ENCODE results near the gene EPC2. TPM values are rescaled to one million over a fixed set of nuclear protein-coding genes. Genes with fewer than 3 reads are reported as not detected.
"Not testable (repeated sequence)": the region's sequence is repeated elsewhere in the genome, so short reads cannot be mapped to it uniquely, and the experiment has no call there.

The EPC2 gene
- total RNA-seq, 1 donor from 2014 or later: 20.9 TPM

GRCh38 chr2:148730085-148730484, 85.5 kb downstream of the EPC2 start:
- peak; percentile 7 for DNase-seq

- no peak for DNase-seq
Measured at GRCh38 chr2:148737742-148738141, 93.2 kb downstream of the EPC2 start.

DNA sequence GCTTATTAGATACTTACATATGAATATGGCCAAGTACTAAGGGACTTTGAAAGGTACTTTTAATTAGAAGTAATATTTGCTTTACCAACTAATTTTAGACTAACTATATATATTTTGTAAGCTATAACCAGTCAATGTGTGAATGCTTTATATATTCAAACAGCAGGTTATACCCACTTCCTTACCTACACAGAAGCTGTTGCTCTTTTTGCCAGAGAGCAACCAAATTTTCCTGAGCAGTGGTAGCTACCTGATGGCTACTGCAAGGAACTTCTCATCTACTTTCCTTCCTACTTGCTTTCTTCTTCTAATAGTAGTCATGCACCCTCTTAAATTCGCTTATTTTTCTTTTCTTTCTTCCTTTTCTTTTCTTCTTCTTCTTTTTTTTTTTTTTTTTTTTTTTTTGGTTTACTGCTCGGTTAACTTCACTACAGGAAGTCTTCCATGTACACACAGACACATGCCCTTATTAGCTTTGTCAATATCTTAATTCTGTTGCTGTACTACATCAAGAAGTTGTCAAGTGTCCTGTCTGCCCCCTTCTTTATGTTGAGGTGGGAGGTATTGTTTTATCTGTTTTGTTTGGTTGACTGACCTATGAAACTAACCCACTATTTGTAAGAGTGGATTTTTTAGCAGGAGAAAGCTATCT, 95.0 kb downstream of the EPC2 start:
- no peak for DNase-seq

- no peak for DNase-seq
Measured at GRCh38 chr2:148742373-148742772, 97.8 kb downstream of the EPC2 start.

- DNase-seq: no peak
Measured at GRCh38 chr2:148745151-148745851, 100.8 kb downstream of the EPC2 start.

GRCh38 chr2:148746973-148747372, 102.4 kb downstream of the EPC2 start:
- DNase-seq: no peak

- DNase-seq: no peak
Measured at GRCh38 chr2:148751907-148752306, 107.4 kb downstream of the EPC2 start.

- no peak for DNase-seq
Measured at GRCh38 chr2:148752977-148753376, 108.4 kb downstream of the EPC2 start.

DNA sequence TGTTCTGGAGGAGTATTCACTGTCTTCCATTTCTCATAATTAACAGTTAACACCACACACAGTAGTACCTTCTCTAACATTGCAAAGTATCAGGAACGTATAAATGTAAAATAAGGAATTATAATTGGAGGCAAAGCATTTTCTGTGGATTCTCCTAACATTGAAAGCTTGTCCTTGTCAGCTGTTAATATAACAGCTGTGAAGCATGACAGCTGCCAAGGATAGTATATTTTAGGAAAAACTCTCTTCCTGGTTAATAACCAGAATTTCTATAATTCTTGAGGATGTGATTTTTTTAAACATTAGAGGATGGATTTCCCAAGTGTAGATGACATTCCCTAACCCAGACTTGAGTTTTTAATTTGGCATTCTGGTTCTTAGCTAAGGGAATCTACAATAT, 110.3 kb downstream of the EPC2 start:
- DNase-seq: no peak

DNA sequence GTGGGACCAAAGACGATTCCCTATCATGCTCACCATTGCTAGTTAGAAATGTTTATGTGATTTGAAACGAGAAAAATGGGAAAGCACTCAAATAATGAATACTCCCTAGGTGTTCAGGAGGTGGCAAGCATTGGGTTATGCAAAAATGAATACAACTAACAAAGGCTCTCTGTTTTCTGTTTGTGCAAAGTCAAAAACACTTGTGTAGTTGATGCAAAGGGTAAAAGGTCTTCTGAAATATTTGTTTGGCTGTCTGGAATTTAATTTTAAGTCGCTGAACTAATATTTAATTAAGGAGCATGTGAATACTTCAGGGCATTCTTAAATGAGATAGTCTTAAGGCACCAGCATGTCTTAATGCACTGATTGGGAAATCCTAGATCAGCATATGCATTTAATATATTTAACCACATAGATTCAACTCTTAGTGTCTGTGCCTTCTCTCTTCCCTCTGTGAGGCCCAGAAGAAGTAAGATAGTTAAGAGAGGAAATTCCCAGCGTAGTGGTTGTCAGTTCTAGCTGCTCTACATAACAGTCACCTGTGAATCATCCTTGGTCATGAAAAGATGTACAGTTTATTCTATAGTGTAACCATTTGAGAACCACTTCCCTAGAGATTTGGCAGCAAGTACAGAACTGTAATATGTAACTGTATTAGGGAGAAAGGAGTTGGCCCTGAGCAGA, 111.9 kb downstream of the EPC2 start:
- peak; percentile 2 for DNase-seq

- DNase-seq: no peak
Measured at GRCh38 chr2:148764815-148765214, 120.3 kb downstream of the EPC2 start.

DNA sequence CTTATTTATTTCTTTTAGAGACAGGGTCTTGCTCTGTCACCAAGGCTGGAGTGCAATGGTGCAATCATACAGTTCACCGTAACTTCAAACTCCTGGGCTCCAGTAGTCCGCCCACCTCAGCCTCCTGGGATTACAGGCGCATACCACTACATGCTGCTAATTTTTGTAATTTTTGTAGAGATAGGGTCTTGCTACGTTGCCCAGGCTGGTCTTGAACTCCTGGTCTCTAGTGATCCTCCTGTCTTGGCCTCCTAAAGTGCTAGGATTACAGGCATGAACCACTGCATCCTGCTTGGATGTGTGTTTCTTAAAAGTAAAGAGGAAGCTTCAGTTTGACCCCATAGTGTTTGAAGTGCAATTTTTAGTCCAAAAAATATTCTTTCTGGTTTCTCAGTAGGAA, 125.5 kb downstream of the EPC2 start:
- DNase-seq: no peak

DNA sequence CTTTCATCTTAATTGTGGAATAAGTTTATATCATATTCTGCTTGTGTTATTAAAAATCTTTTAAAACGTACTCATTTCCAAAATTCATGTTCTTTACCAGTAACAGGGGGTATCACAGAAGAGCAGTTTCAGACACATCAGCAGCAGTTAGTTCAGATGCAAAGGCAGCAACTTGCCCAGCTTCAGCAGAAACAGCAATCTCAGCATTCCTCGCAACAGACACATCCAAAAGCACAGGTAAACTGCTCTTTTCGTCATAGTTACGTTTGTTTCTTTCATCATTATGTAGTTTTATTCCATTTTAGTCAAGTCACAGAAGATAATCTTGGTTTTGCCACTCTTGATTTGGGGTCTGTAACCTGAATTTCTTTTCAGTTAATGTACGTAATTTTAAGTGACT, 137.0 kb downstream of the EPC2 start:
- no peak for DNase-seq

DNA sequence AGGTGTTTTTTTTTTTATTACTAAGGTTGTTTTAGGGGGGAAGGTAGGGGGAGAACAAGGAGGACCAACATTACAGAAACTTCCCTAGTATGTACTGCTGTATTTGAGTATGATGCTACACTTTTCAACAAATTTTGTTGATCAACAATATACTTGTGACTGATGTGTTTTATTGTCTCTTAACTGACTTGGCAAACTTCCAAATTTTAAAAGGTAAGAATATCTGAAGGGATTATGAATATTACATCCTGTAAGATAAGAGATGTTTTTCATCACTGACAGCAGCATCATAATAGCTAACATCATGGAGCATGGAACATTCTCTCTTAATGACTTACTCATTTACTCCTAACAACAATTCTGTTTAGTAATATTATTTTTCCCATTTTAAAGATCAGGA, 144.5 kb downstream of the EPC2 start:
- DNase-seq: no peak

- not testable (repeated sequence) for DNase-seq
Measured at GRCh38 chr2:148790172-148790571, 145.6 kb downstream of the EPC2 start.

DNA sequence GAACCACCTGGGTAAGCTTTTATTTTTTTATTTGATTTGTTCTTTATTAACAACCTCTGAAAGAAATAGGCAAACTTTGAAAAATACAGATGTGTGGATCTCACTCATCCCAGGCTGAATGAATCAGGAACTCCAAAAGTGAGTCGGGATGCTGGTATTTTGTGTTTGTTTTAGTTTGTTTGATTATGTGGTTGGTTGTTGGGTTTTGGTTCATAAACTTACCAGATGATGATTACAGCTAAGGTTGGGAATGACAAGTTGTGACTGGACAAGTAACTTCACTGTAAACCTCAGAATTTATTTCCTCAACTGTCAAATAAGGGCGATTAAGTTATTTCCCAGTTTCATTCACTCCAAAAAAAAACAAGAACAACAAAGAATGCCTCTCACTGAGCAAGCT, 150.0 kb downstream of the EPC2 start:
- no peak for DNase-seq

DNA sequence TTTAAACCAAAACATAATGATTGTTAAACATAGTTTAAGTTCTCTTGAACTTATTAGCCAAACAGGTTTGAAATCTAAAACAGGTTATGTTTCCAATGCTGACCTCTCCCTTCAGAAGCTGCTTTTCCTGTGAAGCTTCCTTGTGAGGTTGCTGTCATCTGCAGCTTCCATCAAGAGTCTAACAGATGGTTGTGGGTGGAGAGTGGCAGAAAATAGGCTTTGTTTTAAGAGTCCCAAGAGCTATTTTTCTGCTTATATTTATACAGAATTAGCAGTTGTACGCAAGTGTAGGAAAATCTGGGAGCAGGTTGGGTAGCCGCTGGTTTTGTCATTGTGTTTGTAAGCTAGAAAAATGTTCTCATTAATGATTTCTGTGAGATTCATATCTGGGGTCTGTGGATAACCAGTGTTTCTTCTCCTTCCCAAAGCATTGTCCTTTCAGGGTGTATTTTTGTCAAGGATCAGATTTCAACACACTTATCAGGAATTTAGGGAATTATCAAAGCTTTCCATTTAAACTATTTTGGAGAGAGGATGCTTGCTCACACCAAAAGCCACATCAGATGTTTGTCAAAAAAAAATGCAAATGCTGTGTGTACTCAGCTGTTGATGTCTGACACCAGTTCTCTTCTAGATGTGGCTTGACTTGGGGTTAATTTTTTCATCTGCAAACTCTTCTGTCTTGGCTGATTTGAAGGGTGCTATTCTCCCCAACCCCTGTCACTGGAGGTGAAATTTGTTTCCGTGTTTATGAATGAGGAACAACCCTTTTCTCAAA, 152.4 kb downstream of the EPC2 start:
- no peak for DNase-seq

DNA sequence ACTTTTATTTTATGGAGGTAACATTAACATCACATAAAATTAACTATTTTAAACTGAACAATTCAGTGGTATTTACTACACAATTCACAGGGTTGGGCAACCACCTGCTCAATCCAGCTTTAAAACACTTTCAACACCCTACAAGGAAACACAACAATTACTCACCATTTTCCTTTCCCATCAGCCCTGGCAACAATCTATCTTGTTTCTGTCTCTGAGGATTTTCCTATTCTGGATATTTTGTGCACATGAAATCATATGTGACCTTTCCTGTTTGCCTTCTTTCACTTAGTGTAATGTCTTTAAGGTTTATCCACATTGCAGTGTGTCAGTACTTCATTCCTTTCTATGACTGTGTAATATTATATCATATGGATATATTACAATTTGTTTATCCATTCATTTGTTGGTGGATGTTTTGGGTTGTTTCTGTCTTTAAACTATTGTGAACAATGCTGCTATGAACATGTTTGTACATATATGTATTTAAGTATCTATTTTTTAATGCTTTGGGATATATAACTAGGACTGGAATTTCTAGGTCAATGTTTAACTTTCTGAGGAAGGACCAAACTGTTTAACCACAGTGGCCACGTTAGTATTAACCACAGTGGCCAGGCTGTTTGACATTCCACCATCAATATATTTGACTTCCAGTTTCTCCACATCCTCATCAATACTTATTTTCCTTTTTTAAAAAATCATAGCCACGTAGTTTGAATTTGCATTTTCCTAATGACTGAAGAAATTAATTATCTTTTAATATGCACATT, 158.1 kb downstream of the EPC2 start:
- DNase-seq: peak; percentile 25

DNA sequence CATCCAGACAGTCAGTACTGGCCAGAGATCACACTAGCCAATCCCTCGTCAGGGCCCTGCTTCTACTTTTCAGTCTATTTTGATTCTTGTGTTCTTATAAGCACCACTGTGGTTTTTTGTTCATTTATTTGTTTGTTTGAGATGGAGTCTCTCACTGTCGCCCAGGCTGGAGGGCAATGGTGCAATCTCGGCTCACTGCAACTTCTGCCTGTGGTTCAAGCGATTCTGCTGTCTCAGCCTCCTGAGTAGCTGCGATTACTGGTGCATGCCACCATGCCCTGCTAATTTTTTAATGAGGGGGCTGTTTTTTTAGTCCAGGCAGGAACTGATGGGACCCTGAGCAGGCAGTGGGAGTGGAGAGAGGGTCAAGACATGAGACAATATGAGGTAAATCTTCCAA, 165.5 kb downstream of the EPC2 start:
- no peak for DNase-seq

GRCh38 chr2:148812306-148812705, 167.8 kb downstream of the EPC2 start:
- DNase-seq: peak; percentile 83

DNA sequence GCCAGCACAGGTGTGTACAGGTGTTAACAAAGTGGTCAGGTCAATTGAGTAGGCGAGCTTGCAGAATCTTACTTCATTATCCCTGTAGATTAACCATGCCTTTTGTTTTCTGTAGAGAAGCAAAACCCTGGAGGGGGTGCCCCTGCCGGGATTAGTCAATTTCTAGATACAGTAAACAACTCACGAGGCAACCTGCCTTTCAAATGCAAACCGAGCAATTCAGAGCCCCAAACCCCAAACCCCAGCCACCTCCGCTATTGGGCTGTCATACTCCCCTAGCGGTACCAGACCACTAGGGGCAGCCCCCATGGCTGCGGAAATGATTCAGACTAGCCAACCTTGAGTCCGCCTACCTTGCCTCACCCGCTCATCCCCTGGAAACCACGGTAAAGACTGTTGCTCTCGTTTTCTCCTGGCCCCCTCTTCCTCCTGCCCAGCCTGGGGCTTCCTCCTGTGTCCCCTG, 169.1 kb downstream of the EPC2 start:
- DNase-seq: no peak

DNA sequence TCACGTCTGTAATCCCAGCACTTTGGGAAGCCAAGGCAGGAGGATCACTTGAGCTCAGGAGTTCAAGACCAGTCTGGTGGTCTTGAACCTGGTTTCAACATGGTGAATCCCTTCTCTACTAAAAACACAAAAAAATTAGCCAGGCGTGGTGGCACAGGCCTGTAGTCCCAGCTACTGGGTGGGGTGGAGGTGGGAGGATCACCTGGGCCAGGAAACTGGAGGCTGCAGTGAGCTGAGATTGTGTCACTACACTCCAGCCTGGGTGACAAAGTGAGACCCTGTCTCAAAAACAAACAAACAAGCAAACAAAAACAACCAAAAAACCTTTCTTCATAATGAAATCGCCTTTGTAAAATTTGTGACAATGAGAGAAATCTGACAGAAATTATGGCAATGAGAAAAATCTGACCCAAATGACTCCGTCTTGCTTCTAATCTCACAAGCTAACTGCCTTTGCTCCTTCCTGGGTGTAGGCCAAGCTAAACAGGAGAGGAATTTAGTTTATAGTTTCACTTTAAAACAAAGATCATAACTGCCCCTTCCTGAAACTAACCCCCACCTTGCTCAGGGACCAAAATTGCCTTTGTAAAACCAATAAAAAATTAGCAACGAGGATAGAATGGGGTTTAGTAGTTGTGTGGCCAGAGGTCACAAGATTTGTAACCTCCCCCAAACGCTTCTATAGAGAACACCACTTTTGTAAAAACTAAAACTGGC, 169.8 kb downstream of the EPC2 start:
- peak; percentile 36 for DNase-seq
